NCI-H2107 treated with DMSO at 0.1 percent for 48 hours (cell line): ENCODE data around the gene GMPR.

Source experiments
- DNase-seq: peaks from one replicate; lab custom pipeline; 2025; ENCODE audit not compliant: unreplicated experiment; lab: John Stamatoyannopoulos, UW

The GMPR gene

GRCh38 chr6:16270178-16270794, 31.9 kb downstream of the GMPR start:
- DNase-seq = no peak

- no peak for DNase-seq
Observed at GRCh38 chr6:16271428-16271827, 33.0 kb downstream of the GMPR start.

GRCh38 chr6:16272201-16272600, 33.8 kb downstream of the GMPR start:
- no peak for DNase-seq

GRCh38 chr6:16273256-16273655, 34.9 kb downstream of the GMPR start:
- DNase-seq = no peak

GRCh38 chr6:16274483-16274882, 36.1 kb downstream of the GMPR start:
- no peak for DNase-seq

- no peak for DNase-seq
Observed at GRCh38 chr6:16274885-16275589, 36.6 kb downstream of the GMPR start.

- peak; percentile 14 for DNase-seq
Observed at GRCh38 chr6:16277101-16277981, 39.0 kb downstream of the GMPR start.

GRCh38 chr6:16278048-16278724, 39.8 kb downstream of the GMPR start:
- no peak for DNase-seq

- no peak for DNase-seq
Observed at GRCh38 chr6:16278750-16279149, 40.4 kb downstream of the GMPR start.

- no peak for DNase-seq
Observed at GRCh38 chr6:16279243-16279642, 40.9 kb downstream of the GMPR start.

- DNase-seq = no peak
Observed at GRCh38 chr6:16282370-16282769, 44.0 kb downstream of the GMPR start.

GRCh38 chr6:16284472-16284871, 46.1 kb downstream of the GMPR start:
- DNase-seq = no peak

GRCh38 chr6:16285467-16286150, 47.2 kb downstream of the GMPR start:
- DNase-seq = no peak

GRCh38 chr6:16286151-16286522, 47.8 kb downstream of the GMPR start:
- no peak for DNase-seq

GRCh38 chr6:16288163-16288562, 49.8 kb downstream of the GMPR start:
- DNase-seq = no peak

GRCh38 chr6:16291739-16292138, 53.4 kb downstream of the GMPR start:
- no peak for DNase-seq

- DNase-seq = no peak
Observed at GRCh38 chr6:16292432-16292831, 54.0 kb downstream of the GMPR start.

GRCh38 chr6:16292942-16293341, 54.6 kb downstream of the GMPR start:
- DNase-seq = no peak

GRCh38 chr6:16294371-16294770, 56.0 kb downstream of the GMPR start:
- DNase-seq = no peak

GRCh38 chr6:16295060-16295459, 56.7 kb downstream of the GMPR start:
- DNase-seq = no peak

GRCh38 chr6:16295471-16295870, 57.1 kb downstream of the GMPR start:
- no peak for DNase-seq
